Duodenal mucosa (tissue), 2 donors: ENCODE data around the gene SLC1A1.

Experiments used
- H3K27ac ChIP-seq: one replicate; pipeline ENCODE4 v1.7.0; 2013; ENCODE audit warnings: low read depth, low read length
- H3K27me3 ChIP-seq, 2 donors: one replicate each; pipeline ENCODE4 v1.7.0; 2013; ENCODE audit warnings: low read length in 2 of 2, control low read depth in 1 of 2; ENCODE audit not compliant: insufficient read depth in 2 of 2, control insufficient read depth in 1 of 2
- H3K36me3 ChIP-seq, 2 donors: one replicate each; pipeline ENCODE4 v1.7.0; 2013; ENCODE audit warnings: low read length in 2 of 2, control low read depth in 1 of 2; ENCODE audit not compliant: insufficient read depth in 2 of 2, control insufficient read depth in 1 of 2
- H3K4me1 ChIP-seq, 2 donors: one replicate each; pipeline ENCODE4 v1.7.0; 2013; ENCODE audit warnings: low read length in 2 of 2, control low read depth in 1 of 2; ENCODE audit not compliant: insufficient read depth in 2 of 2, control insufficient read depth in 1 of 2
- H3K4me3 ChIP-seq, 2 donors: one replicate each; pipeline ENCODE4 v1.7.0; 2013; ENCODE audit warnings: low read length in 2 of 2, low read depth in 1 of 2
- H3K9ac ChIP-seq, 2 donors: one replicate each; pipeline ENCODE4 v1.7.0; 2013; ENCODE audit warnings: low read length in 2 of 2, low read depth in 1 of 2
- H3K9me3 ChIP-seq, 2 donors: one replicate each; pipeline ENCODE4 v1.7.0; 2013; ENCODE audit warnings: low read length in 2 of 2, control low read depth in 1 of 2; ENCODE audit not compliant: control insufficient read depth in 1 of 2

Gene SLC1A1

GRCh38 chr9:4620057-4620765, 129.9 kb downstream of the SLC1A1 start:
- Histone ChIP-seq H3K4me1 (no peaks in the 10 kb centered on the region), H3K36me3 (peaks cover 10 to 18% of the 10 kb centered on the region in 2 donors), H3K27ac (no peak overlapping the region), H3K4me3 (no peak overlapping the region), H3K9me3 (no peaks in the 10 kb centered on the region), H3K27me3 (no peaks in the 10 kb centered on the region), H3K9ac (no peak overlapping the region)

- Histone ChIP-seq H3K9me3 (no peaks in the 10 kb centered on the region), H3K27ac (no peak overlapping the region), H3K4me3 (no peak overlapping the region), H3K4me1 (no peaks in the 10 kb centered on the region), H3K36me3 (peaks cover 11 to 16% of the 10 kb centered on the region in 2 donors), H3K9ac (no peak overlapping the region), H3K27me3 (no peaks in the 10 kb centered on the region)
These were observed 130.8 kb downstream of the SLC1A1 start for GRCh38 chr9:4620881-4621555.

GRCh38 chr9:4622016-4622415, 131.7 kb downstream of the SLC1A1 start:
- H3K27ac ChIP-seq: no peak overlapping the region
- peaks cover 15 to 16% of the 10 kb centered on the region in 2 donors for H3K36me3 ChIP-seq
- no peaks in the 10 kb centered on the region for H3K9me3 ChIP-seq
- H3K4me1 ChIP-seq: no peaks in the 10 kb centered on the region
- H3K4me3 ChIP-seq: no peak overlapping the region
- no peaks in the 10 kb centered on the region for H3K27me3 ChIP-seq
- H3K9ac ChIP-seq: no peak overlapping the region

- Histone ChIP-seq H3K27ac (no peak overlapping the region), H3K4me3 (no peak overlapping the region), H3K36me3 (peaks cover 4 to 8% of the 10 kb centered on the region in 2 donors), H3K9me3 (no peaks in the 10 kb centered on the region), H3K9ac (no peak overlapping the region), H3K4me1 (no peaks in the 10 kb centered on the region), H3K27me3 (no peaks in the 10 kb centered on the region)
These were observed 140.6 kb downstream of the SLC1A1 start for GRCh38 chr9:4630836-4631235.
